GM13977 (cell line): Measurements from ENCODE around the gene TP53I11.

Experiments
- DNase-seq: peaks from one replicate; pipeline ENCODE4 v3.0.0; 2012; ENCODE audit warnings: low spot score
- in situ Hi-C: fragments of 300-500 bp; cut with MboI; formaldehyde crosslinking; loops from one replicate; pipeline ENCODE4 v1.12.0; 2022; ENCODE audit warnings: low sequenced_read_pairs, low pct_unique_long_range_greater_than_20kb, mixed read lengths, inconsistent platforms; ENCODE audit not compliant: unreplicated experiment
- TF ChIP-seq, protein P1 (sequence below): IDR thresholded peaks from 2 replicates; pipeline ENCODE4 v1.5.1; 2012; ENCODE audit warnings: mild to moderate bottlenecking, control low read depth; ENCODE audit not compliant: insufficient read depth; ENCODE audit errors: extremely low read depth, missing control alignments

TP53I11 gene

DNA sequence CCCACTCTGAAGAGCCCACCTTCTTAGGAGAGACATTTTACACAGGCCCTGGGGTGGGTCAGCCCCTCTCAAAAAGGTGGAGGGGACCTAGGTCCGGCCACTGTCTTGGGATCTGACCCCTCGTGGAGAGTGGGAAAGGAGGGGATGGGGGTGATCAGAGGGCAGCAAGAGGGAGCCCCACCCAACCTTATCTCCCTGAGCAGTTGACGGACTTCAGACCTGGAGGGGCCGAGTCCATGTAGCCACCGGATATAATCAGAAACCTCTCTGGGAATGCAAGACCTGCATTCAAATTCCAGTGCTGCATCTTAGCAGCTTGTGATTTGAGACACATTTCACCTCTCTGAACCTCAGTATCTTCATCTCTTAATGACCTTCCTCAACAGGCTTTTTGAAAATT is 44.0 kb downstream of the TP53I11 start:
- DNase-seq = no peak
- TF ChIP-seq, protein P1, sequence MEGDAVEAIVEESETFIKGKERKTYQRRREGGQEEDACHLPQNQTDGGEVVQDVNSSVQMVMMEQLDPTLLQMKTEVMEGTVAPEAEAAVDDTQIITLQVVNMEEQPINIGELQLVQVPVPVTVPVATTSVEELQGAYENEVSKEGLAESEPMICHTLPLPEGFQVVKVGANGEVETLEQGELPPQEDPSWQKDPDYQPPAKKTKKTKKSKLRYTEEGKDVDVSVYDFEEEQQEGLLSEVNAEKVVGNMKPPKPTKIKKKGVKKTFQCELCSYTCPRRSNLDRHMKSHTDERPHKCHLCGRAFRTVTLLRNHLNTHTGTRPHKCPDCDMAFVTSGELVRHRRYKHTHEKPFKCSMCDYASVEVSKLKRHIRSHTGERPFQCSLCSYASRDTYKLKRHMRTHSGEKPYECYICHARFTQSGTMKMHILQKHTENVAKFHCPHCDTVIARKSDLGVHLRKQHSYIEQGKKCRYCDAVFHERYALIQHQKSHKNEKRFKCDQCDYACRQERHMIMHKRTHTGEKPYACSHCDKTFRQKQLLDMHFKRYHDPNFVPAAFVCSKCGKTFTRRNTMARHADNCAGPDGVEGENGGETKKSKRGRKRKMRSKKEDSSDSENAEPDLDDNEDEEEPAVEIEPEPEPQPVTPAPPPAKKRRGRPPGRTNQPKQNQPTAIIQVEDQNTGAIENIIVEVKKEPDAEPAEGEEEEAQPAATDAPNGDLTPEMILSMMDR = no peak
- in situ Hi-C loops = loop anchor here (10.0 kb wide), 1 partner anchor 282 kb away; no protein-coding TSS in a partner anchor

DNA sequence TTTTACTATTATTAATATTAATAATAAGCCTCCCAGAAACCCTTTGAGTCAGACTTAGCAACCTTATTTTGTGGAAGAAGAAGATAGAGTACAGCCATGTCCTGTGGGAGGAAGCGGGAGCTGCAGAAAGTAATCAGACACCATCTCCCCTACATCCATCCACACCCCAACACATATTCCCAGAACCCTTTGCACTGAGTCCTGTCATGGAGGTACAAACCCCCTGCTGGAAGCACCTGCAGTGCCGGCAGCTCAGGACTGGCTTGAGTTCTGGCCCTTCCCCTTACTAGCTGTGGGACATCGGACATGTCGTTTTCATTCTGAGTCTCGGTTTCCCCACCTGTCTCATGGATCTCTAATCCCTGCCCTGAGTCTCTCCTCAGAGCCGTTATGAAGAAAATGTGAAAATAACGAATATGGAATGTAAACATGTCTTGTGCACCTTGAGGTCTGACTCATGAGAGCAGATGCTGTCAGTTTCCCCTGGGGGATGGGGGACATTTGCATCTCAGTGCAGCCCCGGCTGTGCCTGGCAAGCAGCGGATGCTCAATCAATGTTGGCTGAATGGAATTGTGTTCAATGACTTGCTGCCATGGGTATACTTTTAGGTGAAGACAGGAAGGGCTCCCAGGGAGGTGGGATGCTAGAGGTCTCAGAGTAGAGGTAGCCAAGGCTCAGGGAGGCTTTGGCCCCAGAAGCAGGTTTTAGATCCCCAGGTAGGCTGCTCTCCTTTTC is 45.4 kb downstream of the TP53I11 start:
- DNase-seq = no peak
- TF ChIP-seq, protein P1 = no peak
- in situ Hi-C loops = loop anchor here (10.0 kb wide), 1 partner anchor 280 kb away; no protein-coding TSS in a partner anchor

DNA sequence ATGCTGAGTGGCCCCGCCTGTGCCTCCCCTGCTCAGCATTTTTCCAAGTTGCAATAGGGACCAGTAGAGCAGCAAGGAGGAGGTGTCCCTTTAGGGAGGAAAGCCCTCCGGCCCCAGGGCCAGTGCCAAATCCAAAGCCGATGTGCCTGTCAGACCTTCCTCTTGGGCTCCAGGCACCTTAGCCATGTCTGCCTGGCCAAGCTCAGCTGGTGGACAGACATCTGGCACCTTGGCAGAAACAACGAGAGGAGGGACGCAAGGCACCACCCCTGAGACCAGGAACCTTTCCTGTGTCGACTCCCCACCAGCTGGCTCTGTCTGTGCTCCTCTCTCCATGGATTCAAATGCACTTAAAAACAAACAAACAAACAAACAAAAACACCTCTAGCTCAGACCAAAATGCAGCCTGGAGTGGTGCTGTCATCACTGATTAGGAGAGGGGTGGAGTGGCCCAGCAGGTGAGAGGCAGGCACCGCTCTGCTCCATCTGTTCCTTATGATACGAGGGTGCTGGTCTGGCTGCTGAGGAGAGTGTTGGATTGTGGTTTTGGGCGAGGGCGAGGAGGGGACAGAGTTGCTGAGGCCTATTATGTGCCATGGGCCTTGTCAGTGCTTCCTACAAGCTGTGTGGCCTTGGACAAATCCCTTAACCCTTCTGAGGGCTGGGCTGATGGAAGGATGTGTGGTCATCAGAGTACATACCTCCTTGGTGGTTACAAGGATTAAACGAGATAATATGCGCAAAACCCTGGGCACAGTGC is 46.2 kb downstream of the TP53I11 start:
- in situ Hi-C loops = loop anchor here (10.0 kb wide), 1 partner anchor 280 kb away; no protein-coding TSS in a partner anchor
- TF ChIP-seq, protein P1 = no peak

DNA sequence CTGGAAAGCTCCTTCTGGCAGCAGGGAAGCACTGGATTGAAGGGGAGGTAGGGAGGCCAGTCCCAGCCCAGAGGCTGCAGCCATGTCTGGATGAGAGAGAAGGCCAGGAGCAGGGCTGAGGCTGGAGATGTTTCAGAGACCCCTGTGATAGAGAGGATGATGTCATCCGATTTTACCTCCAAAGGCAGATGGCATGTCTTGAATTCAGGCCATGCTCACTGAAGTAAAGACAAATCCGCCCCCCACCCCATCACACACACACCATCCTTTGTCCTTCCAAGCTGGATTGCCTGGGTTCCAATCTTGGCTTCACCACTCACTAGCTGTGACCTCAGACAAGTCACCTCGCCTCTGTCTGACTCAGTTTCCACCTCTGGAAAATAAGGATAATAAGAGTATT is 47.2 kb downstream of the TP53I11 start:
- in situ Hi-C loops = loop anchor here (10.0 kb wide), 1 partner anchor 279 kb away; no protein-coding TSS in a partner anchor
- TF ChIP-seq, protein P1 = no peak
- no peak for DNase-seq

More for the DNA sequence above, 46.2 kb downstream of the TP53I11 start:
- no peak for DNase-seq

DNA sequence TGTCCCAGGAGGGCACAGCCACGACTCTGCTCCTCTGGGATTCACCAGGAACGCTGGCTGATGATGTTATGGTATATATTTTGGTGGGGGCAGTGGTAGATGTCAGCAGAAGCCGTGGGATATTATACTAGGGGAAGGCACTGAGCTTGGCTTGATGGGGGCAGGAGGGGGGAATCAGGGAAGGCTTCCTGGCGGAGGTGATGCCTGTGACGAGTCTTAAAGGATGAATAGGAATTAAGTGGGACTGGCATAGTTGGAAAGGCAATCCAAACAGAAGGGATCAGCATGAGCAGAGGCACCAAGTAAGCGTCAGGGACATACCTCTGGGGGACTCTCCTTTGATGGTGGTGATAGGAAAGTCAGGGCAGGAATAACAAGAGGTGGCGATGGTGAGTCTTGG is 47.6 kb downstream of the TP53I11 start:
- in situ Hi-C loops = loop anchor here (10.0 kb wide), 1 partner anchor 278 kb away; no protein-coding TSS in a partner anchor
- no peak for DNase-seq
- TF ChIP-seq, protein P1 = no peak

DNA sequence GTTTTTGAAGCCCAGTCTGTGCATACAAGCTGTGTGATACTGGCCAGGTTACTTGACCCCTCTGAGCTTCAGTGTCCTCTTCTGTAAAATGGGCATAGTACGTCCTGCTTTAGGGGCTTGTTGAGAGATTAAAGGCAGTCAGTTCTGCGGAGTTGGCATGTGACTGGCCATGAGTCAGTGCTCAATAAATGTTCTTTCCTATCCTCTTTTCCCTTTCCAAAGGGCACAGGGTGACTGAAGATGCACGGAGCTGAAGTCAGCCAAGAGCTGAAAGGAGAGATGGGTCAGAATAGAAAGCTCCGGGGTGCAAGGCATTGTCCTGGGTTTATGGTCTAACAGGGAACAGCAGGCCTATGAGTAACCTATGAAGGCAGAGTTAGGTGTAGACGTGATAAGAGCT is 48.9 kb downstream of the TP53I11 start:
- TF ChIP-seq, protein P1 = no peak
- in situ Hi-C loops = loop anchor here (10.0 kb wide), 1 partner anchor 277 kb away; no protein-coding TSS in a partner anchor
- no peak for DNase-seq
